Tibial artery (tissue), 4 donors: ENCODE results near the gene WDR82.
A peak's percentile ranks its signal among the peaks of the same experiment; 100 is the strongest.

Experiments used
- DNase-seq, 2 donors: peaks; one replicate each; pipeline ENCODE4 v3.0.0-alpha.2; 2019
- H3K27ac ChIP-seq, 2 donors: fragments of 200-600 bp; sonication (generic) in 1 of 2; 1 replicate in 1 of 2; 2 replicates in 1 of 2; pipeline ENCODE4 v1.5.1; 2018 to 2019; ENCODE audit warnings: mild to moderate bottlenecking in 1 of 2
- H3K27me3 ChIP-seq, 2 donors: fragments of 200-600 bp; sonication (generic) in 1 of 2; one replicate each; pipeline versions ENCODE4 v1.5.1 to v1.6.0; 2016 to 2019
- H3K36me3 ChIP-seq, 3 donors: fragments of 200-600 bp; sonication (generic) in 2 of 3; one replicate each; pipeline ENCODE4 v1.5.1; 2016 to 2019; ENCODE audit warnings: mild to moderate bottlenecking in 2 of 3
- H3K4me1 ChIP-seq, 4 donors: fragments of 200-600 bp; sonication (generic) in 2 of 4; 1 replicate in 3 of 4; 2 replicates in 1 of 4; pipeline ENCODE4 v1.5.1; 2016 to 2019
- H3K4me3 ChIP-seq, 2 donors: fragments of 200-600 bp; sonication (generic) in 1 of 2; 1 replicate in 1 of 2; 2 replicates in 1 of 2; pipeline ENCODE4 v1.5.1; 2018 to 2019; ENCODE audit warnings: mild to moderate bottlenecking in 2 of 2
- H3K9me3 ChIP-seq, 3 donors: fragments of 200-600 bp; sonication (generic) in 1 of 3; one replicate each; pipeline ENCODE4 v1.5.1; 2016 to 2019
- CTCF ChIP-seq, 2 experiments: fragments of 200-600 bp in 1 of 2; fragments of 450-650 bp in 1 of 2; IDR thresholded peaks; one replicate each; pipeline ENCODE4 v1.5.1; 2017 to 2019; ENCODE audit warnings: antibody characterized with exemption in 2 of 2, mild to moderate bottlenecking in 1 of 2, moderate library complexity in 1 of 2
- intact Hi-C: fragments of 100-400 bp; cut with DNase I; formaldehyde crosslinking; loops from one replicate; pipeline ENCODE4 v1.15.0; 2023; ENCODE audit warnings: low total_unique reads

WDR82 gene

DNA sequence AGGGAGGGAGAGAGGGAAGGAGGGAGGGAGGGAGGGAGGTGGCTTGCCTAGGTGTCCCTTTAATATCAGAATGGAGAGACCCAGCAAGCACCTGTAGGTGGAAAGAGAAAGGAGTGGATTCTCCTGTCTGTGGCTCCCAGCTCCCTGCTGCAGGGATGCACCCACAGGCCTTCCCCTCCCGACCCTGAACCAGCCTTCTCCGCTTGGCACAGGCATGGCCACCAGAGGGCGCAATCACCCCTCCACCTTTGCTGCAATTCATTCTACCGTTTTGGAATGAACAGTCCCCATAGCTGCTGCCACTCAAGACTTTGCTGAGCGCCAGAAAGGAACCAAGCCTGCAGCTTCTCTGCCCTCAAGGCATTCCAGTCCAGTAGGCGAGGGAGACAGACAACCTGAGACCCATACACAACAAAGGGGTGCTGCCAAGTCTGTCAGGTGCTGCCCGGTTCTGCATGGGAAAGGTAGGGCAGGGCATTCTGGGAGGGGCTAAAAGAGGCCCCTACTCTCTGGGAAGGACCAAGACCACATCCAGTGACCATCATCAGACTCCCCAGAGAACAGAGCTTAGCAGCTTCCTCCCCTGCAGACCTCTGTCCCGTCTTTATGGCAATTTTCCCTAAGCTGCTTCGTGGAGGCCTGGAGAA, 57.9 kb downstream of the WDR82 start:
- Histone ChIP-seq H3K27me3 (no peaks in the 10 kb centered on the region), H3K36me3 (peaks cover 0 to 13% (median 4%) of the 10 kb centered on the region in 3 donors), H3K4me1 (peaks cover 0 to 52% (median 5%) of the 10 kb centered on the region in 4 donors), H3K9me3 (no peaks in the 10 kb centered on the region), H3K4me3 (no peak overlapping the region), H3K27ac (no peak overlapping the region)
- TF ChIP-seq CTCF (IDR thresholded peaks at IDR 0.05): peak; percentile 87 to 93
- DNase-seq: peak; percentile 83 to 90
- intact Hi-C loops: no loop called here

GRCh38 chr3:52218937-52219650, 59.4 kb downstream of the WDR82 start:
- Histone ChIP-seq H3K27me3 (no peaks in the 10 kb centered on the region), H3K9me3 (no peaks in the 10 kb centered on the region), H3K4me1 (peaks cover 0 to 52% (median 5%) of the 10 kb centered on the region in 4 donors), H3K27ac (no peak overlapping the region), H3K4me3 (no peak overlapping the region), H3K36me3 (peaks cover 2 to 27% (median 18%) of the 10 kb centered on the region in 3 donors)
- no peak for DNase-seq
- no peak for TF ChIP-seq CTCF (IDR thresholded peaks at IDR 0.05)
- intact Hi-C loops: no loop called here

GRCh38 chr3:52218454-52218853, 60.0 kb downstream of the WDR82 start:
- Histone ChIP-seq H3K27me3 (no peaks in the 10 kb centered on the region), H3K4me1 (peaks cover 0 to 52% (median 5%) of the 10 kb centered on the region in 4 donors), H3K36me3 (peaks cover 9 to 30% (median 25%) of the 10 kb centered on the region in 3 donors), H3K27ac (no peak overlapping the region), H3K4me3 (no peak overlapping the region), H3K9me3 (no peaks in the 10 kb centered on the region)
- no peak for DNase-seq
- TF ChIP-seq CTCF (IDR thresholded peaks at IDR 0.05): no peak
- intact Hi-C loops: no loop called here

- DNase-seq: no peak
- intact Hi-C loops: no loop called here
- Histone ChIP-seq H3K9me3 (no peaks in the 10 kb centered on the region), H3K27ac (no peak overlapping the region), H3K4me3 (no peak overlapping the region), H3K36me3 (peaks cover 11 to 32% (median 26%) of the 10 kb centered on the region in 3 donors), H3K4me1 (peaks cover 0 to 52% (median 5%) of the 10 kb centered on the region in 4 donors), H3K27me3 (no peaks in the 10 kb centered on the region)
- TF ChIP-seq CTCF (IDR thresholded peaks at IDR 0.05): no peak
Measured at GRCh38 chr3:52218026-52218425, 60.4 kb downstream of the WDR82 start.

- no peaks in the 10 kb centered on the region for H3K27me3 ChIP-seq
- intact Hi-C loops: no loop called here
- H3K4me1 ChIP-seq: peaks cover 0 to 52% (median 5%) of the 10 kb centered on the region in 4 donors
- peaks cover 17 to 37% (median 32%) of the 10 kb centered on the region in 3 donors for H3K36me3 ChIP-seq
- peak overlapping the region in 1 of 2 donors; percentile 9 for H3K27ac ChIP-seq
- DNase-seq: no peak
- no peak for TF ChIP-seq CTCF (IDR thresholded peaks at IDR 0.05)
- no peaks in the 10 kb centered on the region for H3K9me3 ChIP-seq
- H3K4me3 ChIP-seq: no peak overlapping the region
Measured at GRCh38 chr3:52217409-52217805, 61.0 kb downstream of the WDR82 start.
